Lung (tissue), 12 donors: ENCODE measurements around the gene KIAA0825. TPM values are rescaled to one million over a fixed set of nuclear protein-coding genes. Genes with fewer than 3 reads are reported as not detected.

Experiments used
- ATAC-seq: fragments of 200-7000 bp; cut with Tn5 transposase; one replicate; pipeline ENCODE4 v1.9.1; 2020; ENCODE audit warnings: moderate number of reproducible peaks; ENCODE audit not compliant: insufficient read depth, low FRiP score
- DNase-seq, 3 donors: peaks; one replicate each; pipeline ENCODE4 v3.0.0-alpha.2; 2013 to 2017
- H3K27ac ChIP-seq, 2 donors: one replicate each; pipeline ENCODE4 v1.5.1; 2013; ENCODE audit warnings: mild to moderate bottlenecking in 2 of 2, moderate library complexity in 2 of 2, control low read depth in 1 of 2, inconsistent platforms in 1 of 2, low read depth in 1 of 2, low read length in 1 of 2
- H3K27me3 ChIP-seq, 3 donors: one replicate each; pipeline ENCODE4 v1.5.1; 2013; ENCODE audit warnings: low read length in 2 of 3; ENCODE audit not compliant: control insufficient read depth in 3 of 3, insufficient read depth in 3 of 3
- H3K36me3 ChIP-seq, 4 donors: one replicate each; pipeline ENCODE4 v1.5.1; 2013; ENCODE audit warnings: low read length in 4 of 4, mild to moderate bottlenecking in 1 of 4, moderate library complexity in 1 of 4; ENCODE audit not compliant: control insufficient read depth in 4 of 4, insufficient read depth in 4 of 4
- H3K4me1 ChIP-seq, 5 donors: one replicate each; pipeline ENCODE4 v1.5.1; 2013; ENCODE audit warnings: low read length in 5 of 5, mild to moderate bottlenecking in 2 of 5, moderate library complexity in 1 of 5; ENCODE audit not compliant: control insufficient read depth in 5 of 5, insufficient read depth in 5 of 5
- H3K4me3 ChIP-seq: one replicate; pipeline ENCODE4 v1.5.1; 2013; ENCODE audit warnings: mild to moderate bottlenecking, control low read depth, moderate library complexity
- H3K9ac ChIP-seq, 2 donors: one replicate each; pipeline ENCODE4 v1.5.1; 2013; ENCODE audit warnings: low read length in 2 of 2, control low read depth in 1 of 2; ENCODE audit not compliant: insufficient read depth in 1 of 2
- H3K9me3 ChIP-seq, 4 donors: one replicate each; pipeline ENCODE4 v1.5.1; 2013; ENCODE audit warnings: low read length in 3 of 4, mild to moderate bottlenecking in 1 of 4, moderate library complexity in 1 of 4; ENCODE audit not compliant: control insufficient read depth in 4 of 4, insufficient read depth in 3 of 4
- CTCF ChIP-seq: IDR thresholded peaks from 2 replicates; pipeline ENCODE4 v1.5.1; 2012; ENCODE audit warnings: mild to moderate bottlenecking; ENCODE audit errors: control extremely low read depth, extremely low read depth
- WGBS, 2 donors: extraction: QIAGEN DNeasy Blood & Tissue Kit; methylation state at CpG; one replicate each; pipeline ENCODE4 v1.1.7; 2013; 5-methylcytosine and 5-hydroxymethylcytosine counted together
- polyA plus RNA-seq, 2 donors: library from polyadenylated mRNA; stranded (reverse); fragments of 200-250 nt; gene quantifications; one replicate each; pipeline ENCODE4 v1.2.1, GENCODE V29; 2013
- total RNA-seq, 2 donors: library from RNA; depleted of rRNA in 1 of 2; stranded (reverse); fragments of >200 nt in 1 of 2; gene quantifications; one replicate each; pipeline ENCODE4 v1.2.1, GENCODE V29; 2014 to 2021
- donor health status: control.
- donor health status: control.
- donor health status: Bipolar disorder and iron deficiency.
- donor health status: healthy.
- donor health status: DM: yes; HTN: yes; CAD: no.

Gene KIAA0825
- total and polyA plus RNA-seq, 4 donors: 0.79 to 20.2 (median 3.6) TPM

GRCh38 chr5:94646758-94647157, 28.4 kb upstream of the KIAA0825 start:
- no peak overlapping the region for H3K27ac ChIP-seq
- no peak overlapping the region for H3K9ac ChIP-seq
- no peaks in the 10 kb centered on the region for H3K9me3 ChIP-seq
- H3K4me3 ChIP-seq: no peak overlapping the region
- no peaks in the 10 kb centered on the region for H3K27me3 ChIP-seq
- DNase-seq: no peak
- H3K36me3 ChIP-seq: peaks cover 0 to 3% (median 0%) of the 10 kb centered on the region in 4 donors
- no peak for TF ChIP-seq CTCF
- no peaks in the 10 kb centered on the region for H3K4me1 ChIP-seq
- ATAC-seq: no peak

- TF ChIP-seq CTCF: no peak
- ATAC-seq: no peak
- Histone ChIP-seq H3K36me3 (peaks cover 0 to 3% (median 1%) of the 10 kb centered on the region in 4 donors), H3K27me3 (no peaks in the 10 kb centered on the region), H3K4me1 (no peaks in the 10 kb centered on the region), H3K27ac (no peak overlapping the region), H3K9me3 (peaks cover 0 to 2% (median 0%) of the 10 kb centered on the region in 4 donors), H3K4me3 (no peak overlapping the region), H3K9ac (no peak overlapping the region)
- no peak for DNase-seq
- WGBS, 2 donors: 97 to 98% methylated on average over 3 of the region's 3 CpGs
Measured at GRCh38 chr5:94645053-94645452, 26.6 kb upstream of the KIAA0825 start.

GRCh38 chr5:94640176-94640575, 21.8 kb upstream of the KIAA0825 start:
- H3K27me3 ChIP-seq: no peaks in the 10 kb centered on the region
- H3K4me3 ChIP-seq: no peak overlapping the region
- DNase-seq: no peak
- H3K4me1 ChIP-seq: no peaks in the 10 kb centered on the region
- H3K36me3 ChIP-seq: peaks cover 0 to 30% (median 9%) of the 10 kb centered on the region in 4 donors
- H3K9ac ChIP-seq: no peak overlapping the region
- no peak overlapping the region for H3K27ac ChIP-seq
- peaks cover 0 to 12% (median 8%) of the 10 kb centered on the region in 4 donors for H3K9me3 ChIP-seq
- TF ChIP-seq CTCF: no peak
- ATAC-seq: no peak
- WGBS, 2 donors: 96% methylated on average over 3 of the region's 3 CpGs

GRCh38 chr5:94632024-94632423, 13.6 kb upstream of the KIAA0825 start:
- DNase-seq (no peak), ATAC-seq (no peak)
- Histone ChIP-seq H3K27me3 (no peaks in the 10 kb centered on the region), H3K4me1 (no peaks in the 10 kb centered on the region), H3K4me3 (no peak overlapping the region), H3K27ac (no peak overlapping the region), H3K36me3 (peaks cover 2 to 36% (median 11%) of the 10 kb centered on the region in 4 donors), H3K9ac (no peak overlapping the region), H3K9me3 (peaks cover 0 to 6% (median under 1%) of the 10 kb centered on the region in 4 donors)
- no peak for TF ChIP-seq CTCF
- WGBS, 2 donors: 73 to 77% methylated on average over 2 of the region's 2 CpGs
